Fibroblast of skin of back (primary cell): ENCODE measurements around the gene VKORC1L1. TPM values are rescaled to one million over a fixed set of nuclear protein-coding genes. Genes with fewer than 3 reads are reported as not detected.
"Not testable (repeated sequence)": the region's sequence is repeated elsewhere in the genome, so short reads cannot be mapped to it uniquely, and the experiment has no call there.

ENCODE experiments used
- DNase-seq: peaks from one replicate; pipeline ENCODE4 v3.0.0-alpha.2; 2013
- polyA plus RNA-seq, 2 experiments: library from polyadenylated mRNA; unstranded; fragments of 120-200 nt; gene quantifications; one replicate each; pipeline ENCODE4 v1.2.1, GENCODE V29; 2013; ENCODE audit not compliant: insufficient read length in 2 of 2

Gene VKORC1L1
- 28.3 TPM for polyA plus RNA-seq (2013, experiment 1 of 2; ENCODE audit: insufficient read length)
- polyA plus RNA-seq (2013, experiment 2 of 2; ENCODE audit: insufficient read length): 25.1 TPM

DNA sequence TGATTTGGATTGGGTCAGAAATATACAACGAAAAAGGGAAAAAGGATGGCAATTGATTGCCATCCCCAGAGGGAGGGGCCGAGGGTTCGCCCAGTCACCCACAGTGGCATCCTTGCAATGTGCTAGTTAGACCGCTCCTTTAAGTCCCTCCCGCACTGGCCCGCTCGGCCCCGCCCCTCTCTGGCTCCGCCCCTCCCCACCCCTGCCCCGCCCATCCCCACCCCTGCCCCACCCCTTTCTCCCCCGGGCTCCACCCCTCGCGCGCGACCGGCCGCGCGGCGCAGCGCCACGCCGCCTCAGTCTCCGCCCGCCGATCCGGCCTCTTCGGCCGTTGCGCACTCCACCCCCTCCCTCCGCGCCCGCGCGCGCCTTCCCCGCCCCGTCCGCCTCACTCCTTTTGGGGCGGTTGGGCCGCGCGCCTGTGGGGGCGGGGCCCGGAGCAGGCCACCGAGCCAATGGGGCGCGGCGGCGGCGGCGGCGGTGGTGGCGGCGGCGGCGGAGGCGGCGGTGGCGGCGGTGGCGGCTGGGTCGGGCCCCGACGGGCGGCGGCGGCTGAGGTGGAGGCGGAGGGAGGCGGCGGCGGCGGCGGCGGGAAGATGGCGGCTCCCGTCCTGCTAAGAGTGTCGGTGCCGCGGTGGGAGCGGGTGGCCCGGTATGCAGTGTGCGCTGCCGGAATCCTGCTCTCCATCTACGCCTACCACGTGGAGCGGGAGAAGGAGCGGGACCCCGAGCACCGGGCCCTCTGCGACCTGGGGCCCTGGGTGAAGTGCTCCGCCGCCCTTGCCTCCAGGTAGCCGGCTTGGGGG is at the start of gene VKORC1L1:
Gene VKORC1L1 (plus strand): TSS at position 299 of the 806 bp plus-strand sequence. CDS start 298 bp downstream, at position 597.
- DNase-seq: peak; percentile 93

DNA sequence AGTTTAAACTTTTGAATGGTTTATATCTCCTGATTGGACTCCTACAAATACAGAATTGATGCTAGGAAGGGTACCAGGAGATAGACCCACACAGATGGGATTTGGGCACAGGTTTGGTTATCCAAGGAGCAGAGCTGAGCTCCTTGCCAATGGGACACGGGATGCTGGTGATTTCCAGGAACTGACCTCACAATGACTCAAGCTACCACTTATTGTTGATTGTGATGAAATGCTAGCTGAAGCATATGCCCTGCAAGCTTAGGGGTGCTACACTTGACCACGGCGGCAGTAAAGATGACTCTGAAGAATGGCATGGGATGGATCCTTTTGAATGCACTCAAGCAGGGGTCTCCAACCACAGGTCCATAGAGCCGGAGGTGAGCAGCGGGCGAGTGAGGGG is 45.5 kb upstream of the VKORC1L1 start:
- no peak for DNase-seq

DNA sequence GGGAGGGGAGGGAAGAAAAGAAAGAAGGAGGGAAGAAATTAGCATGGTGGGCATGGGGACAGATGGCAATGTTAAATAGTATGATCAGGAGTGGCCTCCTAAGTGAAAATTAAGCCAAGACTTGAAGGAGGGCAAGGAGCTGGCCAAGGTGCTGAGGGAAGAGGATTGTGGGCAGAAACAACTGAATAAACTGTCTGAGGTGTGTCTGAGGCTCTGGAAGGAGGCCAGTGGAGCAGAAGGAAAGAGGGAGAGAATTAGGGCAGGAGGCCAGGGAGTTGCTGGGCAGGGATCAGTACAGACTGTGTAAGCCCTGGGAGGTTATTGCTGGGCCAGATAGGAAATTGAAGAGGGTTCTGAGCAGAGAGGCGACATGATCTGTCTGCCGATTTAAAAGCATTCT is 40.6 kb upstream of the VKORC1L1 start:
- DNase-seq: peak; percentile 33

GRCh38 chr7:65836684-65837083 is 36.2 kb upstream of the VKORC1L1 start:
- DNase-seq: not testable (repeated sequence)

GRCh38 chr7:65837541-65837956 is 35.3 kb upstream of the VKORC1L1 start:
- DNase-seq: peak; percentile 42

GRCh38 chr7:65839846-65840245 is 33.0 kb upstream of the VKORC1L1 start:
- no peak for DNase-seq

GRCh38 chr7:65840446-65840845 is 32.4 kb upstream of the VKORC1L1 start:
- no peak for DNase-seq

- not testable (repeated sequence) for DNase-seq
These were observed 29.3 kb upstream of the VKORC1L1 start for GRCh38 chr7:65843616-65844015.

DNA sequence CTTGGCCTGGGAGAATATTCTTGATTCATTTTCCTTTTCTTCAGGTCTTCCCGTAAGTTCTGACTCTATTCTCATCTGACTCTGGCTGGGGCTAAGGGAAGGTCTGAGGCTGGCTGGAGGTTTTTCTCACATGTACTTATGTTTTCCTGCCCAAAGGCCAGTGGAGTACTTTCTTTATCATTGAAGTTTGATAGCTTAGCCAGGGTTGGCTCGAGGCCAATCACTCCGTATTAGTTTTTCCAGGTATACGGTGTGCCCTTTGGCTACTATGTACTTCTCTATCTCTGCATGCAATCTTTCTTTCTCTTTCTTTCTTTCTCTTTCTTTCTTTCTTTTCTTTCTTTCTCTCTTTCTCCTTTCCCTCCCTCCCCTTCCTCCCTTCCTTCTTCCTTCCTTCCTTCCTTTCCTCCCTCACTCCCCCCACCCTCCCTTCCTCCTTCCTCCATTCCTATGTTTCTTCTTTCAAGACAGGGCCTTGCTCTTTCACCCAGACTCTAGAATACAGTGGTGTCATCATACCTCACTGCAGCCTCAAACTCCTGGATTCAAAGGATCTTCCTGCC is 26.8 kb upstream of the VKORC1L1 start:
- no peak for DNase-seq

DNA sequence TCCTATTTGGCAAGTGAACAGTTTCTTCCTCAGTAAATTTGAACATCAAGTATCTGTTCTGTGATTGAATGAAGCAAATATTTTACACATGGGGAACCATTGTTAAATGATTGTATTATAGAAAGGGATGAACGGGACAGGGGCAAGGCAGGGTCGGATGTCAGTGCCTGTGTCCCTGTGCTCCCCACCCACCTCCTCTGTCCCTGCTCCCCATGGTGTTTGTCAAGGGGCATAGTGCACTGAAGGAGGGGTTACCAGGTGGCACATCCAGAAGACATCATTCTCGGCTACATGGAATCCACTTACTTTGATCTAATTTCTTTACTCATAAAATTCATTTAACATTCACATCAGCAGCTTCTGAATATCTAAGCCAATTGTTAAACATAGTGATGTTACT is 19.4 kb upstream of the VKORC1L1 start:
- DNase-seq: not testable (repeated sequence)

GRCh38 chr7:65853892-65854291 is 19.0 kb upstream of the VKORC1L1 start:
- DNase-seq: not testable (repeated sequence)

GRCh38 chr7:65857321-65857894 is 15.5 kb upstream of the VKORC1L1 start:
- DNase-seq: not testable (repeated sequence)

DNA sequence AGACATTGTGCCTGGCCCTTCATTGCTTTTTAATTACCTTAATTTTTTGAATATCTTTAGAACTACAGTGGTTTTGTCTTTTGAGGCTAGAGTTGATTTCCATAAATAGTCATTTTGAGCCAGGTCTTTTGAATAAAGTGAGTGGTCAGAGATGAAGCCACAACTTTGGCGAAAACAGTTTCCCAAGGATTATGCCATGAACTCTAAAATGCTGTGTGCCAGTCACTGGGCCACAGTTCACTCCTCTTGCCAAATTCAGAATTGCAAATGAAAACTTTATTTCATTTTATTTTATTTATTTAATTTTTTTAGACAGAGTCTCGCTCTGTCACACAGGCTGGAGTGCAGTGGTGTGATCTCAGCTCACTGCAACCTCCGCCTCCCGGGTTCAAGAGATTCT is 14.2 kb upstream of the VKORC1L1 start:
- DNase-seq: not testable (repeated sequence)

DNA sequence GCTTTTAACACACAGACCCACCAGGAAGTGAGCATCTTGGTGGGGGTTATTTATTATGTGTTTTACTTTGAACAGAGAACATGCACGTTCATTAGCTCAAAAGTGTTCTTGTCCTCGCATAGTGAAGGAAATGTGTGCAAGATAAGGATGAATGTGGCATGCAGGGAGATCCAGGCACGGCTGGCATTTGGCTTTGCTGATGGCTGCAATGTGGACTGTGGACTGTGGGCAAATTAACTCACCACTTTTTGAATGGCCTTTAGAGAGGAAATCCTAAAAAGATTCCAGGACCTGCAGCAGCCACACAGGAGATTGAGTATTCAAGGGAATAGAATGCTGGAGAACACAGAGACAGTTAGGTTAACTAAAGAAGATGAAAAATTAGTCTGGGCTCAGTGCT is 6.6 kb upstream of the VKORC1L1 start:
- DNase-seq: not testable (repeated sequence)

DNA sequence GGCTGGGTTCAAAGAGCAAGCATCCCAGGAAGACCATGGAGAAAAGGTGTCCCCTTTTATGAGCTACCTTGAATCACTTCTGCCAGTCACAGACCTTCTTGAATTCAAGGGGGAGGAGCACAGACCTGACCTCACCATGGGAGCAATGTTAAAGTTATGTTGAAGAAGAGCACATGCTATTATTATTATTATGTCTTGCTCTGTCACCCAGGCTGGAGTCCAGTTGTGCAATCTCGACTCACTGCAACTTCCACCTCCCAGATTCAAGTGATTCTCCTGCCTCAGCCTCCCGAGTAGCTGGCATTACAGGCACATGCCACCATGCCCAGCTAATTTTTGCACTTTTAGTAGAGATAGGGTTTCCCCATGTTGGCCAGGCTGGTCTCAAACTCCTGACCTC is 5.2 kb upstream of the VKORC1L1 start:
- not testable (repeated sequence) for DNase-seq

DNA sequence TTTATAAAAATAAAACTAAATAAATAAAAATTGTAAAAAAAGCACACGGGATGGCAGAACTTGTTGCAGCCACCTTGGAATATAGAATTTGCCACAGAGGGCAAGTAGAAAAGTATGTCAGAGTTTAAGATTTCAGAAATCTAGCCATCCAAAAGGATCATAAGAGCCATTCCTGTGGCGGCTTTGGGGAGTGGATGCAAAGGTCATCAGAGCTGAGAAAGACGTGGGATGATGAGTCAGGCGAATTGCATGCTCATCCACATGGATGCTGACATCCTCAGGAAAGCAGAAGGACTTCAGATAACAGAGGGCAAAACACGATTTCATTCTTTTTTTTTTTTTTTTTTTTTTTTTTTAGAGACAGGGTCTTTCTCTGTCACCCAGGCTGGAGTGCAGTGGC is 3.6 kb upstream of the VKORC1L1 start:
- DNase-seq: peak; percentile 58

GRCh38 chr7:65871451-65871850 is 1.4 kb upstream of the VKORC1L1 start:
- DNase-seq: peak; percentile 16

GRCh38 chr7:65873582-65874193 is 814 bp downstream of the VKORC1L1 start:
- peak; percentile 2 for DNase-seq

DNA sequence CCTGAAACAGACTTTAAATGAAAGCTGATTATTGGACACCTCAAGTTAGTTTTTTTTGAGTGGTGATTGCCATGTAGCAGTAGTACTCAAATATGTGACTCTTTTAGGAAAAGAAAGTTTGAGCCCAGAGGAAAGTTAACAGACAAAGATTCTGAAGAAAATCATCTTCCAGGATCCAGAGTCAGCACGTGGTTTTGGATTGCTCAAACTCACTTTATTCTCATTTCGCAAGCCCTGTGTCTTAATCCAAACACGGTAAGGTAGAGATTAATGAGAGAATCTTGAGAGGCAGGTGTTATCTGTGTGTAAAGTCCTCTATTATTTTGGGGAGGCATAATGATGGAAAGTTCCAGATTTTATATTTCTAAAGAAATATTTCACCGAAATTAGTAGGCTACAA is 2.8 kb downstream of the VKORC1L1 start:
- DNase-seq: not testable (repeated sequence)

DNA sequence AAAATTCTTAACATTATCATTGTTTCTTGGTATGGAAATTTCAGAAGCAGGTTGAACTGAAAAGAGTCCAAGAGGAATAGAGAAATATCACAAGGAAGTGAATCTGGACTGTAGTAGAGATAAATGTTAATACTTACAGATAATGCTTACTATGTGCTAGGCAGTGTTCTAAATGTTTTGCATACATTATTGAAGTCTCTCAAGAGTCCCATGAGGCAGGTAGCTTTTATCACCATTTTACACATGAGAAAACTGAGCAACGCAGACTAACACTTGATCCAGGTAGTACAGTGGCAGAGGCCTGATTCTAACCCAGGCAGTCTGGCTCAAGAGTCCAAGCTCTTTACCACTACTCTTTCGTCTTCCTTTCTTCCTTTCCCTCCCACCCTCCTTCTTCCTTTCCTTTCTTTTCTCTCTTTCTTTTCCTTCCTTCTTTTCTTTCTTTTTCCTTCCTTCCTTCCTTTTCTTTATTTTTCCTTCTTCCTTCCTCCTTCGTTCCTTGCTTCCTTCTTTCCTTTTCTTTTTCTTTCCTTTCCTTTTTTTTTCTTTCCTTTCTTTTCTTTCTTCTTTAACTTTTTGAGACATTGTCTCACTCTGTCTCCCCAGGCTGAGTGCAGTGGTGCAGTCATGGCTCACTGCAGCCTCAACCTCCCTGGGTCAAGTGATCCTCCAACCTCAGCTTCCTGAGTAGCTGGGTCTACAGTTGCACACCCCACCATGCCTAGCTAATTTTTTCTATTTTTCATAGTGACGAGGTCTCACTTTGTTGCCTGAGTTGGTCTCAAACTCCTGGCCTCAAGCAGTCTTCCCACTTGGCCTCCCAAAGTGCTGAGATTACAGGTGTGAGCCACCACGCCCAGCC is 6.6 kb downstream of the VKORC1L1 start:
- not testable (repeated sequence) for DNase-seq

DNA sequence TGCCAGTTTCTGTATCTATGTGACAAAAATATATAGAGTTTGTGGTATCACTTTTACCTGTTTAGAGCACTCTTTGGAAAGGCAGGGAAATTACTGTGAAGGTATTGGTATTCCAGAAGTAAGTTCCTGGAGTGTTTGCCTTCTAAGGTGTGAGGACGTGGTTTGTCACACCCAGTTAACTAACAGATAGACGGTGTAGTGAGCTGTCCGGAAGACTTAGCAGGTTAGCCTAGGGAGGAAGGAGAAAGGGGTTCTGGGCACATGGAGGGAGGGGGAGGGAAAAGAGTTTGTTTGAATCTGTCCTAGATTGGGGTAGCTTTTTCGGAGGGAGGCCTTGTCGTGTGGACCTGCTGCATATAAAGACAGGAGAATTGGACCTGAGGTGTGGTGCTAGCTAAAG is 7.4 kb downstream of the VKORC1L1 start:
- DNase-seq: not testable (repeated sequence)

GRCh38 chr7:65884983-65885382 is 12.1 kb downstream of the VKORC1L1 start:
- not testable (repeated sequence) for DNase-seq
